ENCODE results near the gene ABCA12. TPM values are rescaled to one million over a fixed set of nuclear protein-coding genes. Genes with fewer than 3 reads are reported as not detected.

ABCA12 gene
- total RNA-seq, 1 donor from 2014 or later: not detected

Other genes with a start within 250 kb of the ABCA12 start
- gene ATIC, start 173.4 kb upstream of the ABCA12 start, total RNA-seq: 287 and 299 TPM in 2 replicates

Measured in activated T-helper 1 cell treated with anti-CD3 and anti-CD28 coated beads, Interleukin-12 subunit alpha, Interleukin-12 subunit beta, Interleukin-2, Interleukin-4 antibody, amounts not matched to agents 30 ng/mL and 10 ng/mL and 1 ng/mL, durations not matched to agents 14 hours and 24 hours and 36 hours (primary cell).